GM18526 (cell line): ENCODE measurements around the gene PAQR8.

ENCODE experiments used
- POLR2A ChIP-seq: IDR thresholded peaks from 3 replicates; pipeline ENCODE4 v1.6.1; 2011; ENCODE audit not compliant: insufficient read length; ENCODE audit errors: extremely low read depth

Gene PAQR8

DNA sequence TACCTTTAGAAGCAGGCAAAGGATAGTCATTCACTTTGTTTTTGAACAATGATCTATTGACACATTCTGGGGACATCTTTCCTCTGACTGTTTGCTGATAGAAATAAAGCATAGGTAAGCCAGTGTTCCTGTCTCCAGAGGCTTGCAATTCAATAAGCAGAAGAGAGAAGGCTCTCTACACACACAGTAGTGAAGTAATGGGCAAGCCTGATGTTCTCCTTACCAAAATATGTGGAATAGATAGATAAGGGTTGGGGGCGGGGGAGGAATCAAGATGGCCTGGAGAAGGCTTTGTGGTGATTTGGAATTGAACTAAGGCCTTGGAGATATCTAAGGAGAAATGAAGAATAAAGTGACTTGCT, 27.3 kb downstream of the PAQR8 start:
- TF ChIP-seq POLR2A, result no peak

GRCh38 chr6:52389626-52390360, 27.8 kb downstream of the PAQR8 start:
- no peak for TF ChIP-seq POLR2A

DNA sequence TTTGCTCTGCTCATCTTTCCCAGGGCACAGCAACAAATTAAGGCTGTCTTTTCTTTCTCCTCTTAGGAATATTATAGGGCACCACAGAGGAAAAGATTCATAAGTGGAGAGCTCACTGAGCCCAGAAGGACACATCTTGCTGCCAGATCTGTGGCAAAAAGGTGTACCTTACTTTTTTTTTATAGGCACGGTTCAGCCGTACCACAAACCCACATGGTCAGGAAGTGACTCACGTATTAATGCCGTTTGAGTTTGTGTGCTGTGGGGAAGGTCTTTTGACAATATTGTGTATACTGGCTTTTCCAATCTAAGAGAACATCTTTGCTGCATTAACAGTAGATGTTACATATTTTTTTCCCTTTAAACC, 28.4 kb downstream of the PAQR8 start:
- no peak for TF ChIP-seq POLR2A

DNA sequence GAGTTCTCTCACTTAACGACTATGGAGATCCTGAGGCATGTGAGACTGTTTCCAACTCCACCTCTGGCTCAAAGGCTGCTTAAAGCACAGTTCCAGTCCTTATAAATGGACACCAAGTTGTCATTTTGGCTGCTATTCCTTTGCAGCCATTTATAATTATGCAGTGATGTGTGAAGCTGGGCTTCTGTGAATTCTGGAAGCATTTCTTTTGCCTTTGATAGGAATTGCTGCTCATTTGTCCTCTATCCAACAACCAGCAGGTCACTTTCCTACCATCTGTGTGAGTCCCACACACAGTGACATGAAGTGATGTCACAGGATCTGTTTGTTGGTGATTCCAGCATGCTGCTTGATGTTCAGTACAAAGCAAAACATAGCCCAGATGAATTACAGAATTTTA, 29.6 kb downstream of the PAQR8 start:
- no peak for TF ChIP-seq POLR2A

GRCh38 chr6:52392944-52393343, 31.0 kb downstream of the PAQR8 start:
- no peak for TF ChIP-seq POLR2A

- TF ChIP-seq POLR2A, result no peak
Measured at GRCh38 chr6:52393780-52394179, 31.8 kb downstream of the PAQR8 start.

GRCh38 chr6:52394251-52394666, 32.3 kb downstream of the PAQR8 start:
- TF ChIP-seq POLR2A, result no peak

GRCh38 chr6:52395969-52396368, 34.0 kb downstream of the PAQR8 start:
- TF ChIP-seq POLR2A, result no peak

DNA sequence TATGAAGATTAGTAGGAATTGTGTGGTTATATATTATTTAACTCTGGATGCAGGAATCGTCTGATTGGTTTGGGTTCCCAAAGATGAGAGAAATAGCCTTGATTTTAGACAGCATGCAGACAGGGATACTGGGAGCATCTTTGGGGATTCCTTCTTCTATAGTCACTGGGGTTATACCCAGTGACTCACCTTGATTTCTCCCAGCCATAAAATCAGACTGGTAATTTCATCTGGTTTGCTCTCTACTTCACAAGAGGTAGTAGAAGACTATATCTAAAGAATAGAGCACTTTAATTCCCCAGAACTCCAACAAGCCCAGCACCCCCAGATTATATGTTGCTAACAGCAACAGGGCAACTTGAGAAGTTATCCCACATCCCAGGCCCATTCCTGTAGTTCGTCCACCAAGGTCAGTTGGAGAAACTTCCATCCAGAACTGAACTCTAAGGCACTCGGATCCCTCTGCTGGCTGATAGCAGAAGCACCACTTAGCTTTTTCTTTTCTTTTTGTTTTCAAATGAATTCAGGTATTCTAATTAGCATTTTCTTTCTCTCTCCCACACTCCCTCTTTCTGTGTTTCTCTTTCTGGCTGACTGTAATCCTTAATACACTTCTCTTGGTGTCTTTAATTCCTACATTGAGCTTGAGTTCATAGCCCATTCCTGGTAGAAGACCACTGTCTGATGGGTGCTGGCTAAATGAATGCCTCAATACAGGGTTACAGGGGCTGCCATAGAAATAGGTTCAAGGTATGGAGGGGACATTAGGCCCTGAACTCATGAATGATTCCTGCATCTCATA, 37.8 kb downstream of the PAQR8 start:
- TF ChIP-seq POLR2A, result no peak

DNA sequence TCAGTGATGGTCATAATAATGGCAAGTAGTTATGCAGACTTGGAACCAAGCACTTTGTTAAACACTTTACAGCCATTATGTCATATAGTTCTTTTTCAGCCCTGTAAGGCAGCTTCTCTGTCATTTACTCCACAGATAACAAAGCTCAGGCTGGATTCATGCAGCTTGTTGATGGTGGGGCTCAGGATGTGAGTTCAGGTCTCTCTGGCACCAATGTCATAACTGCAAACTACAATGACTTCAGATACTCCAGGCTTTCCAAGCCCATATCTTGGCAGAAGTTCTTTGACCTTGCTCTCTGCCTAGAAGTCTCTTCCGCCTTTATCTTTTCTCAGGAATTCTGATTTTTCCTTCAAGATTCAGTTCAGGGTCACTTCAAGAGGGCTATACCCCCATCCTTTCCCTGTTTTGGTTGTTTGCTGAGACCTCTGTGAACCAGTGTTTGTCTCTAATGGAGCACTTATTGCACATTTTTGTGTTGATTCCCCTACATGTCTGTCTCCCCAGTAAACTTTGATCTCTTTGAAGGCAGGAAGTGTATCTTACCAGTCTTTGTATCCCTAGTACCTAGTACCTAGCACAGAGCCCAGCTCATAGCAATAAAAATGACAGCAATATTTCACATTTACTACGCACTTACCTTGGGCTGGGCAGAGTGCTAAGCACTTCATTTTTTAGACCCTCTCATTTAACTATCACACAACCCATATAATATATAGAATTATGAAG, 38.5 kb downstream of the PAQR8 start:
- TF ChIP-seq POLR2A, result no peak

- TF ChIP-seq POLR2A, result no peak
Measured at GRCh38 chr6:52403086-52403485, 41.1 kb downstream of the PAQR8 start.

DNA sequence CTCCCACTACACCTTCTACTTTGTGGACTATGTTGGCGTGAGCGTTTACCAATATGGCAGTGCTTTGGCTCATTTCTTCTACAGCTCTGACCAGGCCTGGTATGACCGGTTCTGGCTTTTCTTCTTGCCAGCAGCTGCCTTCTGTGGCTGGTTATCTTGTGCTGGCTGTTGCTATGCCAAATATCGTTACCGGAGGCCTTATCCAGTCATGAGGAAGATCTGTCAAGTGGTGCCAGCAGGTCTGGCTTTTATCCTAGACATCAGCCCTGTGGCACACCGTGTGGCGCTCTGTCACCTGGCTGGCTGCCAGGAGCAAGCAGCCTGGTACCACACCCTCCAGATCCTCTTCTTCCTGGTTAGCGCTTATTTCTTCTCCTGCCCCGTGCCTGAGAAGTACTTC, 41.7 kb downstream of the PAQR8 start:
- no peak for TF ChIP-seq POLR2A

DNA sequence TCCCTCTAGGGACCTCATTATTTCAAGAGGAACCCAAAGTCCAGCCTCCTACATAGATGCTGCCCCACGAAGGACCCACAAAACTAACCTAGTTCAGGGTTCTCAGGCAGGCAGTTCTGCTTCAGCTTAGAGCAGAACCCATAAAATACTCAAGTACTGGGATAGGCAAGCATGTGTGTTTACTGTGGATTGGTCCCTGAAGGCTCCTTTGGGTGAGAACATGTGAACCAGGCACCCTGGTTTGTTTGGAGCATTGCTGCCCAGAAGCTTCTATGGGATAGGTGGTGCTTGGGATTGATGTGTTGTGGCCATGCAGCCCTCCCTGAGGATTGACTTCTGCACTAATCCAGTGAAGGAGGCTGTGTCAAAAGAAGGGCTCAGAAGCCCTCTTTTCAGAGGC, 43.3 kb downstream of the PAQR8 start:
- no peak for TF ChIP-seq POLR2A

- TF ChIP-seq POLR2A, result no peak
Measured at GRCh38 chr6:52407467-52407866, 45.5 kb downstream of the PAQR8 start.

DNA sequence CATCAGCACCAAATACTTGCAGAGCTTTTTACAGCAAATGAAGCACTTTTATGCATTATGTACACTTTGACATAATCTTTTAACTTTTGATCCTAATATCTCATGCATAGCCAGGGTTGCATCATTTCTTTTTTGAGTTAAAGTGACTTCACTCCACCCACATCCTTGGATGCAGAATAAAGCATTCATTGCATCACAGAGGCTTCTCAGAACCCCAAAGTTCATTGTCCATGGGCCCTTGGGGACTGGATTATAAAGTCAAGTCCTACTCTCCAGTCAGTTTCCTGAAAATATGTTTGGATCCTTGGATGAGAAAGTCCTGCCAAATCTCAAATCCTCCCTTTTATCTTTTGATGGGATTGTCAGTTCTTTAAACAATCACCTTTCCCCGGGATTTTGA, 47.5 kb downstream of the PAQR8 start:
- TF ChIP-seq POLR2A, result no peak

DNA sequence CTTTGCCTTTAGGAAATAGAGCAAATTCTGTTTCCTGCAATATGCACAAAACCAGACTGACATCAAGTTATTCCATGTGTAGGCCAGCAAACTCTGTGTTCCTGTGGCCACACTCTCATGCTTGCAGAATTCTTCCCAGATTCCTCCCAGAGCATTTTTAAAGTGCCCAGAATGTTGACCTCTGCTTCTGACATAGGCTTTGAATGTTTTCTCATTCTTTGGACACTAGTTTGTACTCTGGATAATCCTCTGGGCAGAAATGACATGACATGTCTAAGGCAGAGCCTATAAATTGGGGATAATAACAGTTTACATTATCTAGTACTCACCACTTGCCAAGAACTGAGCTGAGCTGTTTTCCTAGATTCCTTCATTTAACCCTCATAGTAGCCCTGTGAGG, 49.0 kb downstream of the PAQR8 start:
- no peak for TF ChIP-seq POLR2A

DNA sequence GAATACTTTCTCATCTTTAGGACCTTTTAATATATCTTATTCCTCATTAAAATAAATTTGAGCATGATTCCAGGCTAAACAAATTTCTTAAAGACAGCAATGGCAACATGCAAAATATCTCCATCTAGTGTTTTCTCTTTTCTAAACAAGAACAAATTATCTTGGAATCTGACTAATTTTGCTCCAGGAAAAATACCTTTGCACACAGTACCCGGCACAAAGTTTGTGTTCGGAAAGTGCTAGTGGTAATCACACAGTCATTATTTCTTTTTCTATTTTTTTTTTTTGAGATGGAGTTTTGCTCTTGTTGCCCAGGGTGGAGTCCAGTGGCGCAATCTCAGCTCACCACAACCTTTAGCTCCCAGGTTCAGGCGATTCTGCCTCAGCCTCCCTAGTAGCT, 50.0 kb downstream of the PAQR8 start:
- TF ChIP-seq POLR2A, result no peak

GRCh38 chr6:52415333-52415732, 53.4 kb downstream of the PAQR8 start:
- TF ChIP-seq POLR2A, result no peak
